CD8-positive, alpha-beta memory T cell (primary cell): Measurements from ENCODE around the gene SSBP3. TPM values are rescaled to one million over a fixed set of nuclear protein-coding genes. Genes with fewer than 3 reads are reported as not detected.

Experiments
- CTCF ChIA-PET: fragments of 350-600 bp; sonication (Branson Sonifier 250); formaldehyde crosslinking; loops from one replicate; lab custom pipeline; 2021; ENCODE audit warnings: antibody characterized with exemption; lab: Charles Lee
- POLR2A ChIA-PET: fragments of 350-600 bp; sonication (Branson Sonifier 250); formaldehyde crosslinking; loops from one replicate; lab custom pipeline; 2021; ENCODE audit warnings: antibody characterized with exemption; lab: Charles Lee
- DNase-seq, 5 donors: peaks; one replicate each; pipeline versions ENCODE4 v3.0.0 to v3.0.0-alpha.2; 2020 to 2022; ENCODE audit warnings: mixed read lengths in 1 of 5
- H3K27ac ChIP-seq: one replicate; pipeline ENCODE4 v1.7.0; 2013; ENCODE audit warnings: low read depth, mild to moderate bottlenecking, low read length, moderate library complexity
- H3K27me3 ChIP-seq: 2 replicates; pipeline ENCODE4 v1.7.0; 2013; ENCODE audit warnings: low read length, mild to moderate bottlenecking; ENCODE audit not compliant: insufficient read depth, poor library complexity, severe bottlenecking
- H3K36me3 ChIP-seq: 2 replicates; pipeline ENCODE4 v1.7.0; 2013; ENCODE audit warnings: mild to moderate bottlenecking, low read length, moderate library complexity; ENCODE audit not compliant: insufficient read depth
- H3K4me1 ChIP-seq: 2 replicates; pipeline ENCODE4 v1.7.0; 2013; ENCODE audit warnings: mild to moderate bottlenecking, low read length, moderate library complexity; ENCODE audit not compliant: insufficient read depth
- H3K4me3 ChIP-seq: 2 replicates; pipeline ENCODE4 v1.7.0; 2013; ENCODE audit warnings: mild to moderate bottlenecking, low read length
- H3K9me3 ChIP-seq: 2 replicates; pipeline ENCODE4 v1.7.0; 2013; ENCODE audit warnings: mild to moderate bottlenecking, low read length
- H3K27ac Mint-ChIP-seq, 8 donors: one replicate each; pipeline ENCODE4 v1.8.0; 2020 to 2021; ENCODE audit warnings: mixed read lengths in 8 of 8, mild to moderate bottlenecking in 6 of 8, inconsistent platforms in 3 of 8, moderate library complexity in 3 of 8
- H3K27me3 Mint-ChIP-seq, 2 donors: one replicate each; pipeline ENCODE4 v1.8.0; 2020 to 2021; ENCODE audit warnings: mixed read lengths in 2 of 2, mild to moderate bottlenecking in 1 of 2, moderate library complexity in 1 of 2
- H3K36me3 Mint-ChIP-seq, 3 donors: one replicate each; pipeline ENCODE4 v1.8.0; 2020 to 2021; ENCODE audit warnings: mixed read lengths in 3 of 3, inconsistent platforms in 1 of 3, mild to moderate bottlenecking in 1 of 3
- H3K4me1 Mint-ChIP-seq, 3 donors: one replicate each; pipeline ENCODE4 v1.8.0; 2020 to 2021; ENCODE audit warnings: mixed read lengths in 3 of 3, inconsistent platforms in 1 of 3, mild to moderate bottlenecking in 1 of 3
- H3K4me3 Mint-ChIP-seq, 7 donors: one replicate each; pipeline ENCODE4 v1.8.0; 2020 to 2021; ENCODE audit warnings: mixed read lengths in 7 of 7, mild to moderate bottlenecking in 6 of 7, moderate library complexity in 4 of 7, inconsistent platforms in 2 of 7
- H3K9me3 Mint-ChIP-seq, 5 donors: one replicate each; pipeline ENCODE4 v1.8.0; 2020 to 2022; ENCODE audit warnings: mixed read lengths in 5 of 5, mild to moderate bottlenecking in 3 of 5, moderate library complexity in 2 of 5, inconsistent platforms in 1 of 5
- polyA plus RNA-seq: library from polyadenylated mRNA; unstranded; fragments of 300-500 nt; fragmentation: Illumina TruSeq; gene quantifications from one replicate; pipeline ENCODE4 v1.2.3, GENCODE V29; 2021
- total RNA-seq, 2 experiments: library from RNA; stranded (reverse); gene quantifications; one replicate each; pipeline ENCODE4 v1.2.3, GENCODE V29; 2021

SSBP3 gene
- total and polyA plus RNA-seq, 3 experiments from 2014 or later: 17.6 to 52.7 (median 41.6) TPM

DNA sequence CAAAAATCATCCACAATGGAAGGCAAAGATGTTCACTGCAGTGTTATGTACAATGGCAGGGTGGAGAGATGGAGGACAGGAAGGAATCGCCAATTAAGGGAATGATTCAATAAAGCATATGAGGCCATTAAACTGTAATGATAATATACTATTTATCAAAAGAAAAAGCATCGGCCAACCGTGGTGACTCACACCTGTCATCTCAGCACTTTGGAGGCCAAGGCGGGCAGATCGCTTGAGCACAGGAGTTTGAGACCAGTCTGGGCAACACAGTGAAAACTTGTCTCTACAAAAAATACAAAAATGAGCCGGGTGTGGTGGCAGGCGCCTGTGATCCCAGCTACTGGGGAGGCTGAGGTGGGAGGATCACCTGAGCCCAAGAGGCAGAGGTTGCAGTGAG is 89.1 kb downstream of the SSBP3 start:
- H3K9me3 Mint-ChIP-seq: no peaks in the 10 kb centered on the region
- DNase-seq: no peak
- no peaks in the 10 kb centered on the region for H3K27me3 Mint-ChIP-seq
- H3K4me3 Mint-ChIP-seq: no peak overlapping the region
- peaks cover 17% of the 10 kb centered on the region for H3K4me1 ChIP-seq
- ChIA-PET POLR2A (no interaction called here), CTCF (no interaction called here)
- peaks cover 0 to 3% (median 2%) of the 10 kb centered on the region in 3 donors for H3K36me3 Mint-ChIP-seq
- peak overlapping the region in 1 of 8 donors; percentile 15 for H3K27ac Mint-ChIP-seq
- H3K4me3 ChIP-seq: no peak overlapping the region
- H3K36me3 ChIP-seq: no peaks in the 10 kb centered on the region
- peaks cover 53 to 74% (median 57%) of the 10 kb centered on the region in 3 donors for H3K4me1 Mint-ChIP-seq
- H3K27ac ChIP-seq: no peak overlapping the region
- no peaks in the 10 kb centered on the region for H3K9me3 ChIP-seq
- no peaks in the 10 kb centered on the region for H3K27me3 ChIP-seq

DNA sequence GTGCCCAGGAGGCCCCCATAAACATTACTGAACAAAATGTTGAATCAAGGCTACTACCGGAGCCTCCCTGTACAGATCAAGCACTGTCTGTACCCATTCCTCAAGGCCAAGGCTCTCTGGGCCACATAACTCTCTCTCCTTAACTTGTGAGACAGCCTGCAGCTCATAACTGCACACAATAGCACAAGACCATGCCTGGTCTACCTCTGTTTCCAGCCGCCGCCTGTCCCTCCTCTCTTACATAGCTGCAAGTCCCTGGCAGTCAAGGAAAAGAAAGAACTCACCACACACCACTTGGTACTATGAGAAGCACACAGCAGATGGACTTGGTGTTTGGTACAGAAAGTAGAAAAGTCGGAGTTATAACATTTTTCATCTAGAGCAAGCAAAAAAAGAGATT is 91.1 kb downstream of the SSBP3 start:
- H3K4me1 ChIP-seq: peaks cover 34% of the 10 kb centered on the region
- ChIA-PET POLR2A (interaction anchor here (0.5 kb wide), 1 partner anchor 258 kb away, joined by 4 read pairs; no protein-coding TSS in a partner anchor), CTCF (interaction anchor here (1.5 kb wide), 1 partner anchor 175 kb away, joined by 3 read pairs; no protein-coding TSS in a partner anchor)
- no peak for DNase-seq
- no peaks in the 10 kb centered on the region for H3K9me3 ChIP-seq
- Mint-ChIP-seq H3K9me3 (no peaks in the 10 kb centered on the region), H3K27ac (peak overlapping the region in 4 of 8 donors; percentile 4 to 83 (median 18)), H3K27me3 (no peaks in the 10 kb centered on the region), H3K36me3 (peaks cover 0 to 2% (median 1%) of the 10 kb centered on the region in 3 donors), H3K4me1 (peaks cover 65 to 75% (median 69%) of the 10 kb centered on the region in 3 donors), H3K4me3 (peak overlapping the region in 2 of 7 donors; percentile 2 to 49)
- no peaks in the 10 kb centered on the region for H3K27me3 ChIP-seq
- H3K36me3 ChIP-seq: no peaks in the 10 kb centered on the region
- H3K27ac ChIP-seq: no peak overlapping the region
- H3K4me3 ChIP-seq: no peak overlapping the region

DNA sequence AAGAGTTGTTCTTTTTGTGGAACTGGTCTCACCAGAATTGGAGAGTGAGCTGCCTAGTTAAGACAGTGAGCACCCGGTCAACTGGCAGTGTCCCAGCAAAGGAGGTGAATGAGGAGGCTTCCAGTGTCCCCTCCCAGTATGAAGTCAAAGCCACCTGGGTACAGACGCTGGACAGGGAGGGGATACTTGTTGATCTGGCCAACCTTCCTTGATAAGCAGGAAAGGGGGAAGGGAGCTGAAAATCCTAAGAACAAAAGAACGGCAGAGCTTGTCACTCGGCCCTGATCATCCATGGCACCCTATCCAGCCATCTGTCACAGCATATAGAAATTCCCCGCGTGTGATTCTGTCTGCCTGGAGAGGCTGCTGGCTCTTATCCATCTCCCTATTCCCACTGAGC is 91.5 kb downstream of the SSBP3 start:
- no peaks in the 10 kb centered on the region for H3K9me3 ChIP-seq
- no peaks in the 10 kb centered on the region for H3K36me3 ChIP-seq
- H3K27me3 ChIP-seq: no peaks in the 10 kb centered on the region
- ChIA-PET CTCF (interaction anchor here (1.5 kb wide), 1 partner anchor 175 kb away, joined by 3 read pairs; no protein-coding TSS in a partner anchor), POLR2A (no interaction called here)
- H3K4me1 Mint-ChIP-seq: peaks cover 65 to 75% (median 69%) of the 10 kb centered on the region in 3 donors
- no peak overlapping the region for H3K4me3 ChIP-seq
- H3K36me3 Mint-ChIP-seq: peaks cover 0 to 2% (median 0%) of the 10 kb centered on the region in 3 donors
- no peak for DNase-seq
- no peak overlapping the region for H3K4me3 Mint-ChIP-seq
- no peak overlapping the region for H3K27ac ChIP-seq
- H3K27me3 Mint-ChIP-seq: no peaks in the 10 kb centered on the region
- H3K9me3 Mint-ChIP-seq: no peaks in the 10 kb centered on the region
- peak overlapping the region in 3 of 8 donors; percentile 6 to 83 (median 25) for H3K27ac Mint-ChIP-seq
- peaks cover 38% of the 10 kb centered on the region for H3K4me1 ChIP-seq

DNA sequence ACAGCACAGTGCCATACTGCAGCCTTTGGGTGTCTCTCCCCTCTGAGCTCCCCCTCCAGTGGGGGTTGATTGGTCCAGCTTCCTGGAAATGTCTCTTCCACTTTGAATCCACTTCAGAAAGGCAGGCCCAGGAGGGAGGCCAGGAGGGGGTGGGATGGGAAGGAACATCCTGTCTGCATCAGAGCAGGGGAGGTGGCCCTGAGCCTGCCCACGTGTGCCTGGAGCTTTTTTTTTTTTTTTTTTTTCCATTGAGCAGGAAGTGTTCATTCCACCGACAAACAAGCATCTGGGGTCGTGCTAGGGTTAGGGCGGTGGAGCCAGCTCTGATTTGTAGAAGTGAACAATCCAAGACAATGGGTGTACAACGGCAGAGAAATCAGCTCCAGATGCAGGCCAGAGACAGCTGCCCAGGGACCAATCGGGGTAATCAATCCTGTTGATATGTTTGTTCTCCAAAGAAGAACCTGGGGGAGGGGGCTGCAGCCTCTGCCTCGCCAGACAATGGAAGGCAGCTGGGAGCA is 93.3 kb downstream of the SSBP3 start:
- Mint-ChIP-seq H3K27me3 (no peaks in the 10 kb centered on the region), H3K9me3 (no peaks in the 10 kb centered on the region), H3K27ac (peak overlapping the region in 4 of 8 donors; percentile 12 to 85 (median 37)), H3K4me1 (peaks cover 60 to 69% (median 64%) of the 10 kb centered on the region in 3 donors), H3K36me3 (peaks cover 0 to 4% (median 0%) of the 10 kb centered on the region in 3 donors), H3K4me3 (peak overlapping the region in 1 of 7 donors; percentile 13)
- Histone ChIP-seq H3K36me3 (no peaks in the 10 kb centered on the region), H3K27me3 (no peaks in the 10 kb centered on the region), H3K4me1 (peaks cover 50% of the 10 kb centered on the region), H3K27ac (no peak overlapping the region), H3K9me3 (no peaks in the 10 kb centered on the region), H3K4me3 (no peak overlapping the region)
- no peak for DNase-seq
- POLR2A ChIA-PET: no interaction called here
- CTCF ChIA-PET: interaction anchor here (0.6 to 0.7 kb wide), 2 partner anchors 23 to 192 kb away, joined by 3 read pairs; no protein-coding TSS in a partner anchor

DNA sequence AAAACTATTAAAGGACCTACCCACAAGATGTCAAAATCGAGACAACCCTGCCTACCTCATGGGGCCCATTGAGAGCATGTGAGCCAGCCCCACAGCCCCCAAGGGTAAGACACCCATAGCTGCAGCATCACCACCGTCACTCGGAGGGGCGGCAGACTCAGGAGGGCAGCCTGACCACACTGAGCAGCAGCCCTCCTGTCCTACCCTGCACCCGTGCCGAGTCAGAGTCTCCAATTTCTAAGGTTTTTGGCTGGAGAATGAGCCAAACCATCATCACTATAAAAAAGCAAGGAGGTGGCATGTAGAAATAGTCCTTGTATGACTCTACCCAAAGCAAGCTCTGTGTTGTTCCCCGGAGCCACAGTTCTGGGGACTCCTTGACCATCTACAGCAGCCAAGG is 94.7 kb downstream of the SSBP3 start:
- Histone ChIP-seq H3K9me3 (no peaks in the 10 kb centered on the region), H3K27ac (no peak overlapping the region), H3K27me3 (no peaks in the 10 kb centered on the region), H3K4me1 (peaks cover 60% of the 10 kb centered on the region), H3K4me3 (no peak overlapping the region), H3K36me3 (no peaks in the 10 kb centered on the region)
- DNase-seq: no peak
- CTCF ChIA-PET: interaction anchor here (0.9 to 1.1 kb wide), 2 partner anchors 19 to 178 kb away, joined by 3 read pairs; no protein-coding TSS in a partner anchor
- peaks cover 0 to 4% (median 0%) of the 10 kb centered on the region in 3 donors for H3K36me3 Mint-ChIP-seq
- H3K27me3 Mint-ChIP-seq: no peaks in the 10 kb centered on the region
- peak overlapping the region in 4 of 8 donors; percentile 42 to 74 (median 44) for H3K27ac Mint-ChIP-seq
- peak overlapping the region in 1 of 7 donors; percentile 5 for H3K4me3 Mint-ChIP-seq
- no peaks in the 10 kb centered on the region for H3K9me3 Mint-ChIP-seq
- peaks cover 62 to 71% (median 70%) of the 10 kb centered on the region in 3 donors for H3K4me1 Mint-ChIP-seq
- POLR2A ChIA-PET: no interaction called here

DNA sequence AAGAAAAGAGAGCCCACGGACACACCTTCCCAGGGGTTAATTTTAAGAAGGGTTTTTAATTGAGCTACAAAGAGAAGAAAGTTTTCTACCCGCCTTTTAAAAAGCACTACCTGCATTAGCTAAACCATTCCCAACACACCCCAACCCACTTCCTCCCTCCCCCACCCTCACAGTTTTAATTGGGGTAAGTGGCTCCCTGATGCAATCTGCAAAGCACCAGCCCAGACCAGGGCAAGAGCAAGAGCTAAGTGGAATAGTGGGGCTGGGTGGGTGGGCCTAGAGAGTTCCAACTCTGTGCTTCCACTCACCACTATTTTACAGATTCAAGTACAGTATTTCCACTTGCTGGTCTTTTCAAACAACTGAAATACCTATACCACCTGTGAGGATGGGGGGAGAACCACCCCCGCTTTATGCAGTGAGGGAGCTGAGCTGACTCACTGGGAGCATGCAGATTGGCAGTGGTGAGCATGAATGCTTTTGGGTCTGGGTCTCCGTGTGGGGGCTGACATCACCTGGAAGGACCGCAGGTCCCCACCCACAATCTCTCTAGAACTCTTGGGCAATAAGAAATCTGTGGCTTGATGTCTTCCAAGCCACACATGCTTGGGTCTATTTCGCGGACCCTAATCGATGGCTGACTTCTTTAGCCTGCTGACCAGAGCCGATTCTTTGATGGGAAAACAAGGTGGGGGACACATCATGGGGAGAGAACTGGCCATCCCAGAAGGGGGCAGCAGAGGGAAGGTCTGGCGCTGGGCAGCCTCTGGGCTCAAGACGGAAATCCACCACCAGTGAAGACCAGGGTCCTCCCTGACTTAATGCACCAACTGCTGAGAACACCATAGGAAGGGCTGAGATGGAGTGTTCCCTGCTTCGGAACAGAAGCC is 95.5 kb downstream of the SSBP3 start:
- no peak for DNase-seq
- H3K36me3 Mint-ChIP-seq: peaks cover 0 to 4% (median 0%) of the 10 kb centered on the region in 3 donors
- POLR2A ChIA-PET: no interaction called here

GRCh38 chr1:54309631-54310366 is 96.4 kb downstream of the SSBP3 start:
- Mint-ChIP-seq H3K36me3 (peaks cover 0 to 4% (median 0%) of the 10 kb centered on the region in 3 donors), H3K4me1 (peaks cover 64 to 76% (median 75%) of the 10 kb centered on the region in 3 donors), H3K4me3 (peak overlapping the region in 3 of 7 donors; percentile 8 to 46 (median 10)), H3K27me3 (no peaks in the 10 kb centered on the region), H3K27ac (peak overlapping the region in 2 of 8 donors; percentile 42 to 83), H3K9me3 (no peaks in the 10 kb centered on the region)
- Histone ChIP-seq H3K36me3 (no peaks in the 10 kb centered on the region), H3K27me3 (no peaks in the 10 kb centered on the region), H3K9me3 (no peaks in the 10 kb centered on the region), H3K4me1 (peaks cover 74% of the 10 kb centered on the region), H3K27ac (no peak overlapping the region), H3K4me3 (no peak overlapping the region)
- no peak for DNase-seq
- ChIA-PET CTCF (no interaction called here), POLR2A (no interaction called here)

More for the DNA sequence above, 95.5 kb downstream of the SSBP3 start:
- H3K9me3 Mint-ChIP-seq: no peaks in the 10 kb centered on the region
- no peak overlapping the region for H3K4me3 ChIP-seq
- H3K9me3 ChIP-seq: no peaks in the 10 kb centered on the region
- H3K27ac ChIP-seq: no peak overlapping the region
- CTCF ChIA-PET: interaction anchor here (0.9 to 1.1 kb wide), 2 partner anchors 18 to 179 kb away, joined by 3 read pairs; no protein-coding TSS in a partner anchor
- H3K36me3 ChIP-seq: no peaks in the 10 kb centered on the region
- peak overlapping the region in 3 of 7 donors; percentile 10 to 46 (median 29) for H3K4me3 Mint-ChIP-seq
- peaks cover 68% of the 10 kb centered on the region for H3K4me1 ChIP-seq
- no peaks in the 10 kb centered on the region for H3K27me3 Mint-ChIP-seq
- H3K27ac Mint-ChIP-seq: peak overlapping the region in 7 of 8 donors; percentile 21 to 83 (median 63)
- H3K4me1 Mint-ChIP-seq: peaks cover 66 to 76% (median 75%) of the 10 kb centered on the region in 3 donors
- H3K27me3 ChIP-seq: no peaks in the 10 kb centered on the region
